GM12875 (cell line): ENCODE measurements around the gene SLC7A4.

Experiments used
- H3K4me3 ChIP-seq: one replicate; pipeline ENCODE4 v1.5.1; 2011; ENCODE audit warnings: low read depth, low read length, control low read depth
- CTCF ChIP-seq: IDR thresholded peaks from 2 replicates; pipeline ENCODE4 v1.5.1; 2011; ENCODE audit warnings: low read depth, mild to moderate bottlenecking, control low read depth, inconsistent platforms, low read length, moderate library complexity, borderline replicate concordance; ENCODE audit not compliant: insufficient read depth

Gene SLC7A4

GRCh38 chr22:20985720-20986119 is 46.6 kb downstream of the SLC7A4 start:
- H3K4me3 ChIP-seq, result no peak overlapping the region
- TF ChIP-seq CTCF, result no peak

GRCh38 chr22:20983081-20983771 is 49.1 kb downstream of the SLC7A4 start:
- peak overlapping the region; percentile 80 for H3K4me3 ChIP-seq
- TF ChIP-seq CTCF, result no peak

- no peak for TF ChIP-seq CTCF
- peak overlapping the region; percentile 80 for H3K4me3 ChIP-seq
Observed at GRCh38 chr22:20982563-20982882, 49.8 kb downstream of the SLC7A4 start.

GRCh38 chr22:20981787-20982562 is 50.4 kb downstream of the SLC7A4 start, which contains the start of gene LZTR1:
TSS of gene LZTR1 (plus strand) at chr22:20982297. CDS start at chr22:20982372, 75 bp downstream.
- TF ChIP-seq CTCF, result peak; percentile 72
- H3K4me3 ChIP-seq, result peak within 1 kb of the TSS; percentile 80

GRCh38 chr22:20980938-20981722 is 51.2 kb downstream of the SLC7A4 start:
- H3K4me3 ChIP-seq, result peak overlapping the region; percentile 80
- no peak for TF ChIP-seq CTCF

GRCh38 chr22:20980523-20980922 is 51.8 kb downstream of the SLC7A4 start:
- H3K4me3 ChIP-seq, result no peak overlapping the region
- no peak for TF ChIP-seq CTCF

- TF ChIP-seq CTCF, result no peak
- no peak overlapping the region for H3K4me3 ChIP-seq
Observed at GRCh38 chr22:20979940-20980453, 52.4 kb downstream of the SLC7A4 start.
